NT2/D1 (cell line): ENCODE measurements around the gene ZNHIT2.

Experiments used
- DNase-seq: peaks from one replicate; pipeline ENCODE4 v3.0.0-alpha.2; 2011; ENCODE audit warnings: low read depth, low spot score
- H3K27me3 ChIP-seq: 2 replicates; pipeline ENCODE4 v1.6.0; 2011; ENCODE audit warnings: mild to moderate bottlenecking; ENCODE audit not compliant: insufficient read length, insufficient read depth
- H3K36me3 ChIP-seq: 2 replicates; pipeline ENCODE4 v1.6.1; 2011; ENCODE audit warnings: mild to moderate bottlenecking, low read length, mixed read lengths; ENCODE audit not compliant: insufficient read depth, insufficient read length
- H3K4me1 ChIP-seq: 2 replicates; pipeline ENCODE4 v1.5.1; 2011; ENCODE audit not compliant: insufficient read depth, insufficient read length
- H3K4me3 ChIP-seq: 2 replicates; pipeline ENCODE4 v1.5.1; 2011; ENCODE audit warnings: low read depth; ENCODE audit not compliant: insufficient read length
- H3K9ac ChIP-seq: 2 replicates; pipeline ENCODE4 v1.6.0; 2011; ENCODE audit warnings: low read depth; ENCODE audit not compliant: insufficient read length
- H3K9me3 ChIP-seq: 2 replicates; pipeline ENCODE4 v1.5.1; 2011; ENCODE audit warnings: mild to moderate bottlenecking, low read length; ENCODE audit not compliant: insufficient read depth
- SUZ12 ChIP-seq: IDR thresholded peaks from 2 replicates; pipeline ENCODE4 v1.6.1; 2011; ENCODE audit not compliant: insufficient read length, insufficient read depth; ENCODE audit errors: extremely low read depth
- YY1 ChIP-seq: IDR thresholded peaks from 2 replicates; pipeline ENCODE4 v1.6.1; 2011; ENCODE audit not compliant: insufficient read length, insufficient read depth
- ZNF274 ChIP-seq: IDR thresholded peaks from 2 replicates; pipeline ENCODE4 v1.6.1; 2011; ENCODE audit warnings: mild to moderate bottlenecking, low read depth, low read length

The ZNHIT2 gene

DNA sequence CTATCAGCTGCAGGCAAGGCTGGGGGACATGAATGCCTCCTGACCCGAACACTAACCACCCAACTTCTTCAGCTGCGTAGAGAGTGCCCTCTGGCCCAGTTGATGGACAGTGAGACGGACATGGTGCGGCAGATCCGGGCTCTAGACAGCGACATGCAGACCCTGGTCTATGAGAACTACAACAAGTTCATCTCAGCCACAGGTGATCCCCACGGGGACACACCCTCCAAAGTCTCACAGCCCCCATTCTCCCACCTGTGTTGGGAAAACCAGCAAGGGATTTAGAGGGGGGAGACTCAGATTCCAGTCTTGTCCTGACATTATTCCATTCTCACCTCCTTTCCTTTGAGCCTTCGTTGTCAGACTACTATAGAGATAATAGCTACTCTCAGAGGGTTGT is 20.6 kb downstream of the ZNHIT2 start:
- TF ChIP-seq YY1 (no peak), ZNF274 (no peak), SUZ12 (no peak)
- Histone ChIP-seq H3K27me3 (no peaks in the 10 kb centered on the region), H3K4me1 (no peaks in the 10 kb centered on the region), H3K9me3 (no peaks in the 10 kb centered on the region), H3K9ac (peak overlapping the region; percentile 71), H3K4me3 (peak overlapping the region; percentile 56), H3K36me3 (peaks cover 32% of the 10 kb centered on the region)
- no peak for DNase-seq

DNA sequence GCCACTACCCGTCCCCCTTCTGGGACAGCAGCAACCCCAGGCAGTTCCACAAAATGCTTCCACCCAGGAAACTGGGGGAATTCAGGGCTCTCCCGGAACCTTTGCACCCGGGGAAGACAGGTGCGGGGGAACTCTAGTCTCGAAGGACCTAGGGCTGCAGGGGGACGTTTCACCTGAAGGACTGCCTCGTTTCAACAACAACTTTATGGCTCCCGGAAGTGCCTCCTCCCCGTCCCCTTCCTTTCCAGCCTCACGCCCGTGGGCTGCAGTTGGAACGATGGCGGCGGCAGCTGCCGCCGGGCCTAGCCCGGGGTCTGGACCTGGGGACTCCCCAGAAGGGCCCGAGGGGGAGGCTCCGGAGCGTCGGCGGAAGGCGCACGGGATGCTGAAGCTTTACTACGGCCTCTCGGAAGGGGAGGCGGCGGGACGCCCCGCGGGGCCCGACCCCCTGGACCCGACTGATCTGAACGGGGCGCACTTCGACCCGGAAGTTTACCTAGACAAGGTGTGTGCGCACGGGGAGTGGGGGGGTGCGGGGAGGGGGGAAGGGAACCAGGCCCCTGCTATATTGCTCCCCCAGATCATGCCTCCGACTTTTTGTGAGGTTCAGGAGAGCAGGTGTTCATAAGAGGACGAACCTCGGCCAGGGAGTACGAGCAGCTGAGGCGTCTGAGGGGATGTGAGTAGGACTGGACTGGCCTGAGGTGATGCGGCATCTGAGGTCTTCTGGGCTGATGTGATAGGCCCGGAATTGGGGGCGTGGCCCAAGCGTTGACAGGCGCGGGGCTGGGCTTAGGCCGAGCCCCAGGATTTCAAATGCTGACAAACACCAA is 21.3 kb downstream of the ZNHIT2 start, which contains the start of gene VPS51:
Gene VPS51, plus strand, starts transcription at position 241 of the 833 bp plus-strand sequence. Its CDS starts 37 bp downstream, at position 278.
- Histone ChIP-seq H3K4me3 (peak within 1 kb of the TSS; percentile 56), H3K4me1 (no peaks in the 10 kb centered on the region), H3K9ac (peak within 1 kb of the TSS; percentile 86), H3K27me3 (no peaks in the 10 kb centered on the region), H3K9me3 (no peaks in the 10 kb centered on the region), H3K36me3 (peaks cover 26% of the 10 kb centered on the region)
- DNase-seq, result peak; percentile 87
- TF ChIP-seq YY1 (peak; percentile 74), ZNF274 (no peak)

DNA sequence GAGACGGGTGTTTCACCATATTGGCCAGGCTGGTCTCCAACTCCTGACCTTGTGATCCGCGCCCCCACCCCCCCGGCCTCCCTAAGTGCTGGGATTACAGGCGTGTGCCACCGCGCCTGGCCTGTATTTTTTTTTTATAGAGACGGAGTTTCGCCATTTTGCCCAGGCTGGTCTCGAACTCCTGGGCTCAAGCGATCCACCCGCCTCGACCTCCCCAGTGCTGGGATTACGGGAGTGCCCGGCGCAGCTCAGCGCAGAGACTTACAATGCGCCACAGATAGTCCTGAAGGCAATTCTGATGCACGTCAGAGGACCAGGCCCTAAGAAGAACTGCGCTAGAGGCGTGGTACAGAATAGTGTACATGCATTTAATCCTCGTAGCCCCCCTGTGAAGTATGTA is 22.1 kb downstream of the ZNHIT2 start:
- Histone ChIP-seq H3K9ac (peak overlapping the region; percentile 86), H3K4me1 (no peaks in the 10 kb centered on the region), H3K36me3 (peaks cover 29% of the 10 kb centered on the region), H3K4me3 (peak overlapping the region; percentile 56), H3K27me3 (no peaks in the 10 kb centered on the region), H3K9me3 (no peaks in the 10 kb centered on the region)
- TF ChIP-seq SUZ12, result no peak
- no peak for TF ChIP-seq ZNF274
- TF ChIP-seq YY1, result no peak
- DNase-seq, result no peak

DNA sequence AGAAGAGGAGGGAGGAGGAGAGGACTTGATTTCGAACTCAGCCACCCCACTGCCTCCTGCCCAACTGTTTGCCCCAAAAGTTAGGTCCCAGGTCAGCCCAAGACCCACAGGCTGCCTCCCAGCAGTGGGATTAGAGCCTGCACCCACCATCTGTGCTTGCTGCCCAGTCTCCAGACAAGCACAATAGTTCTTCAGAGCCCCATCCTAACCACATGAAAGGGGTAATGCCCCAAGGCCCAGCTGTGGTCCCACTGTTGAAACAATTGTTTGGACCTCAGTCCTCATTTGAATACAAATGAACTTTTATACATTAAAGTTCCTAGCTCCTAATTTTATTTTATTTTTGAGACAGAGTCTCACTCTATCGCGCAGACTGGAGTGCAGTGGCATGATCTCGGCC is 26.9 kb downstream of the ZNHIT2 start:
- no peak overlapping the region for H3K4me3 ChIP-seq
- no peak for TF ChIP-seq YY1
- no peak for TF ChIP-seq SUZ12
- no peak for TF ChIP-seq ZNF274
- H3K4me1 ChIP-seq, result no peaks in the 10 kb centered on the region
- no peaks in the 10 kb centered on the region for H3K9me3 ChIP-seq
- DNase-seq, result no peak
- peaks cover 48% of the 10 kb centered on the region for H3K36me3 ChIP-seq
- H3K9ac ChIP-seq, result no peak overlapping the region
- no peaks in the 10 kb centered on the region for H3K27me3 ChIP-seq

DNA sequence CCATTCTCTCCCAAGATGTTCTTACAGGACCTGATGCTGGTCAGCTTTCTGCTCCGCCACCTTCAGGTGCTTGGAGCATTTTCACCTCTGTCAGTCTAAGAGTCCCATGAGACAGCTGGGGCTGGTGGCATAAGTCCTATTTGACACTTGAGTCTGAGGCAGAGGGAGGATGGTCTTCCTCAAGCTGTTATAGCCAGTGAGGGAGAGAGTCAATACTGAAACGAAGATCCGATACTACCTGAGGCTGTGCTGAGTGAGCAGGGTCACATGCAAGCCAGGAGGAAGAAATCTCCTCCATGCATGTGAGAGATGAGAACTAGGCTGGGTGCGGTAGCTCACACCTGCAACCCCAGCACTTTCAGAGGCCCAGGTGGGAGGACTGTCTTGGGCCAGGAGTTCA is 27.9 kb downstream of the ZNHIT2 start:
- H3K9ac ChIP-seq, result no peak overlapping the region
- DNase-seq, result no peak
- H3K4me3 ChIP-seq, result no peak overlapping the region
- H3K36me3 ChIP-seq, result peaks cover 56% of the 10 kb centered on the region
- H3K4me1 ChIP-seq, result no peaks in the 10 kb centered on the region
- TF ChIP-seq YY1 (no peak), SUZ12 (no peak), ZNF274 (no peak)
- H3K9me3 ChIP-seq, result no peaks in the 10 kb centered on the region
- no peaks in the 10 kb centered on the region for H3K27me3 ChIP-seq

DNA sequence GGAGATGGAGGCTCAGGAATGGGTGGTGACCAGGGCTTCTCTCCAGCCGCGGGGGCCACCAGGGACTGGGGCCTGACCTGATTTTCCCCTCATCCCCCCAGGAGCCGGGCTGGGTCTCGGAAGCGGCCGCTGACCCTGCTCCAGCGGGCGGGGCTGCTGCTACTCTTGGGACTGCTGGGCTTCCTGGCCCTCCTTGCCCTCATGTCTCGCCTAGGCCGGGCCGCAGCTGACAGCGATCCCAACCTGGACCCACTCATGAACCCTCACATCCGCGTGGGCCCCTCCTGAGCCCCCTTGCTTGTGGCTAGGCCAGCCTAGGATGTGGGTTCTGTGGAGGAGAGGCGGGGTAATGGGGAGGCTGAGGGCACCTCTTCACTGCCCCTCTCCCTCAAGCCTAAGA is 29.7 kb downstream of the ZNHIT2 start:
- no peaks in the 10 kb centered on the region for H3K4me1 ChIP-seq
- H3K9ac ChIP-seq, result no peak overlapping the region
- TF ChIP-seq YY1, result no peak
- TF ChIP-seq ZNF274, result no peak
- TF ChIP-seq SUZ12, result no peak
- DNase-seq, result no peak
- no peaks in the 10 kb centered on the region for H3K9me3 ChIP-seq
- peaks cover 62% of the 10 kb centered on the region for H3K36me3 ChIP-seq
- H3K27me3 ChIP-seq, result no peaks in the 10 kb centered on the region
- no peak overlapping the region for H3K4me3 ChIP-seq

DNA sequence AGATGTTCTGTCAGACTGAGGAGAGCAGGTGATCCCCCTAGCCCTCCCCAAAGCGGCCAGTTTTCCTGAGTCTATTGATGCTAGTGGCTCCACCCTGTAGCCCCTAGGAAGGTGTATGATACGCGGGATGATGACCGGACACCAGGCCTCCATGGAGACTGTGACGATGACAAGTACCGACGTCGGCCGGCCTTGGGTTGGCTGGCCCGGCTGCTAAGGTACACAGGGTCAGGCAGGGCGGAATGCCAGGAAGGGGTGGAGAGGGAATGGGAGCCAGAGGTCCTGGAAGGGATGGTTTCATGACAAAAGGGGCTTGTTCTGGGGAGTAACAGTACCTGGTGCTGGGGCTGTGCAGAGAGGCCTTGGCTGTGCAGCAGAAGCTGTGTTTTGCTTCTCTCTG is 30.3 kb downstream of the ZNHIT2 start:
- no peak overlapping the region for H3K9ac ChIP-seq
- H3K4me1 ChIP-seq, result no peaks in the 10 kb centered on the region
- no peaks in the 10 kb centered on the region for H3K9me3 ChIP-seq
- TF ChIP-seq YY1, result no peak
- TF ChIP-seq ZNF274, result no peak
- TF ChIP-seq SUZ12, result no peak
- peaks cover 67% of the 10 kb centered on the region for H3K36me3 ChIP-seq
- DNase-seq, result no peak
- no peak overlapping the region for H3K4me3 ChIP-seq
- H3K27me3 ChIP-seq, result no peaks in the 10 kb centered on the region
